A673 (cell line): Measurements from ENCODE around the gene CDC20B.

Source experiments
- EZH2 ChIP-seq: fragments of 200-600 bp; sonication (generic); IDR thresholded peaks from 2 replicates; pipeline ENCODE4 v1.6.1; 2017; ENCODE audit warnings: borderline replicate concordance, low read depth, mild to moderate bottlenecking, mixed read lengths, antibody characterized with exemption, low read length; ENCODE audit not compliant: poor library complexity, severe bottlenecking
- TF ChIP-seq, protein P1 (sequence below): fragments of 300-800, 200-600 bp; sonication (generic); conservative IDR thresholded peaks from 2 replicates; pipeline ENCODE4 v1.5.1; 2017; ENCODE audit warnings: low read depth, mild to moderate bottlenecking, antibody characterized with exemption, low read length, moderate library complexity, mixed read lengths

DNA sequence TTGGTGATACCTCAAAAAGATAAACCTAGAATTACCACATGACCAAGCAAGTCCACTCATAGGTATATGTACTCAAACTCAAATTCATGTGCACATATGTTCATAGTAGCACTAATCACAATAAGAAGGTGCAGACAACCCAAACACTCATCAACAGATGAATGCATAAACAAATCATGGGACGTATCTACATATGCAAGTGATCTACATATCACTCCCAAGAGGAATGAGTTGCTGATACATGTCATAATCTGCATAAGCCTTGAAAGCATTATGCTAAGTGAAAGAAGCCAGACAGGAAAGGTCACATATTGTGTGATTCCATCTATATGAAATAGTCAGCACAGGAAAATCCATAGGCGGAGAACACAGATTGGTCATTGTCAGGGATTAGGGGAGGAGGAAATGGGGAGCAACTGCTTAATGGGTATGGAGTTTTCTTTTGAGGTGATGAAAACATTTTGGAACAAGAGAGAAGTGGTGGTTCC is 23.6 kb downstream of the CDC20B start:
- TF ChIP-seq, protein P1, sequence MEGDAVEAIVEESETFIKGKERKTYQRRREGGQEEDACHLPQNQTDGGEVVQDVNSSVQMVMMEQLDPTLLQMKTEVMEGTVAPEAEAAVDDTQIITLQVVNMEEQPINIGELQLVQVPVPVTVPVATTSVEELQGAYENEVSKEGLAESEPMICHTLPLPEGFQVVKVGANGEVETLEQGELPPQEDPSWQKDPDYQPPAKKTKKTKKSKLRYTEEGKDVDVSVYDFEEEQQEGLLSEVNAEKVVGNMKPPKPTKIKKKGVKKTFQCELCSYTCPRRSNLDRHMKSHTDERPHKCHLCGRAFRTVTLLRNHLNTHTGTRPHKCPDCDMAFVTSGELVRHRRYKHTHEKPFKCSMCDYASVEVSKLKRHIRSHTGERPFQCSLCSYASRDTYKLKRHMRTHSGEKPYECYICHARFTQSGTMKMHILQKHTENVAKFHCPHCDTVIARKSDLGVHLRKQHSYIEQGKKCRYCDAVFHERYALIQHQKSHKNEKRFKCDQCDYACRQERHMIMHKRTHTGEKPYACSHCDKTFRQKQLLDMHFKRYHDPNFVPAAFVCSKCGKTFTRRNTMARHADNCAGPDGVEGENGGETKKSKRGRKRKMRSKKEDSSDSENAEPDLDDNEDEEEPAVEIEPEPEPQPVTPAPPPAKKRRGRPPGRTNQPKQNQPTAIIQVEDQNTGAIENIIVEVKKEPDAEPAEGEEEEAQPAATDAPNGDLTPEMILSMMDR: no peak
- TF ChIP-seq EZH2: no peak
